Measurements from ENCODE around the gene BCLAF1. TPM values are rescaled to one million over a fixed set of nuclear protein-coding genes. Genes with fewer than 3 reads are reported as not detected.

Gene BCLAF1
- total and polyA plus RNA-seq, 3 donors from 2014 or later = 39.0 to 188 (median 167) TPM

DNA sequence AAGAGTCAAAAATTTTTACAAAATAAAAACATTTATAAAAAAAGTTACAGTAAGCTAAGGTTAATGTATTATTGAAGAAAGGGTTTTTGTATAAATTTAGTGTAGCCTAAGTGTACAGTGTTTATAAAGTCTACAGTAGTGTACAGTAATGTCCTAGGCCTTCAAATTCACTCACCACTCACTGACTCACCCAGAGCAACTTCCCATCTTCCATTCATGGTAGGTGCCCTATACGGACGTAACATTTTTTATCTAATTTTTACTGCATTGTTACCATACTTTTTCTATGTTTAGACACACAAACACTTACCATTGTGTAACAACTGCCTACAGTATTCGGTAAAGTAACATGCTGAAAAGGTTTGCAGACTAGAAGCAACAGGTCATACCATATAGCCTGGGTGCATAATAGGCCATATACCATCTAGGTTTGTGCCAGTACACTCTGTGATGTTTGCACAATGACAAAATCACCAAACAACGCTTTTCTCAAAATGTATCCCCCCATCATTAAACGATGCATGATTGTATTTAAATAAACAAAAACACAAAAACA lies 45.5 kb downstream of the BCLAF1 start:
- Histone ChIP-seq H3K9me3 (no peaks in the 10 kb centered on the region), H3K36me3 (ENCODE audit: low read depth, missing control alignments) (no peaks in the 10 kb centered on the region), H3K4me1 (no peaks in the 10 kb centered on the region), H3K4me3 (no peak overlapping the region), H3K27ac (no peak overlapping the region), H3K27me3 (no peaks in the 10 kb centered on the region)
- TF ChIP-seq POLR2A (IDR thresholded peaks at IDR 0.05) = no peak
- TF ChIP-seq, protein P1, sequence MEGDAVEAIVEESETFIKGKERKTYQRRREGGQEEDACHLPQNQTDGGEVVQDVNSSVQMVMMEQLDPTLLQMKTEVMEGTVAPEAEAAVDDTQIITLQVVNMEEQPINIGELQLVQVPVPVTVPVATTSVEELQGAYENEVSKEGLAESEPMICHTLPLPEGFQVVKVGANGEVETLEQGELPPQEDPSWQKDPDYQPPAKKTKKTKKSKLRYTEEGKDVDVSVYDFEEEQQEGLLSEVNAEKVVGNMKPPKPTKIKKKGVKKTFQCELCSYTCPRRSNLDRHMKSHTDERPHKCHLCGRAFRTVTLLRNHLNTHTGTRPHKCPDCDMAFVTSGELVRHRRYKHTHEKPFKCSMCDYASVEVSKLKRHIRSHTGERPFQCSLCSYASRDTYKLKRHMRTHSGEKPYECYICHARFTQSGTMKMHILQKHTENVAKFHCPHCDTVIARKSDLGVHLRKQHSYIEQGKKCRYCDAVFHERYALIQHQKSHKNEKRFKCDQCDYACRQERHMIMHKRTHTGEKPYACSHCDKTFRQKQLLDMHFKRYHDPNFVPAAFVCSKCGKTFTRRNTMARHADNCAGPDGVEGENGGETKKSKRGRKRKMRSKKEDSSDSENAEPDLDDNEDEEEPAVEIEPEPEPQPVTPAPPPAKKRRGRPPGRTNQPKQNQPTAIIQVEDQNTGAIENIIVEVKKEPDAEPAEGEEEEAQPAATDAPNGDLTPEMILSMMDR (IDR thresholded peaks at IDR 0.05) = no peak
- 84 to 86% methylated on average over 5 of the region's 5 CpGs for WGBS, 2 donors
- DNase-seq = no peak
- intact Hi-C loops (cut with DNase I; ENCODE audit: low total_unique reads) = no loop called here

DNA sequence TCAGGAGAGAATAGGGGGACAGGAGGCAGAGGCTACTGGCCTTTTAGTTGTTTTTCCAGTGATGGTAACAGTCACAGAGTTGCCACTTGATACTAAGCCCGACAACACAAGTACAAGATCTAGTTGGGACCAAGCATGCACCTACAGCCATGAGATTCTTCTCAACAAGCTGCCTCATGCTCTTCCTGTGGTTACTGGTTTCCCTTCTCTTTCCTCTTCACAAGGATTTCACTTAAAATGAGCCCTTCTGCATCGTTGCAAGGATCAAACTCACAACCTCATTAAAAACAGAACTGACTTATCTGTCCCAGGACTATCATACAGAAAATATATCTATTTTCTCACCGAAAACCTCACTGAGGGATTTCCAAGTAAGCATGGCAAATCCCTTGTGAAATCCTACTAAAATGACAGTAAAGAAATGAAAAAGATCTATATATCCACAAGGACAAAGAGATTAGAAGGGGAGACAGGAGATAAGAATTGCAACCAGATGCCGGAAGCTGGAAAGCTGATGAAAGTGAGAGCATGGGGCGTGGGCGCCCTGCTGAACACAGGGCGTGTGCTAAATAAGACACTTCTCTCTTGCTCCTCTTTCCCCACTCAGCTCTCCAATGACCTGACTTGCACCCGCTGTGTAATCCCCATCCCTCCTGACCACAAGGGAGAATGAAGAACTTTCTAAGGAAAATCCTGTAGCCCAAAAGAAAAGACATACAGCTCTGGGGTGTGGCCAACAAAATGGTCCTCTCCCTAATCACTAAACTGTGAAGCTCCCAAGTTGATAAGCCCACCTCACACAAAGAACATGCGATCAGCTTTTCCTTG lies 53.0 kb downstream of the BCLAF1 start:
- DNase-seq = no peak
- WGBS, 2 donors = 75 to 78% methylated on average over 9 of the region's 9 CpGs
- Histone ChIP-seq H3K27ac (no peak overlapping the region), H3K9me3 (no peaks in the 10 kb centered on the region), H3K36me3 (ENCODE audit: low read depth, missing control alignments) (no peaks in the 10 kb centered on the region), H3K4me1 (no peaks in the 10 kb centered on the region), H3K4me3 (no peak overlapping the region), H3K27me3 (no peaks in the 10 kb centered on the region)
- intact Hi-C loops (cut with DNase I; ENCODE audit: low total_unique reads) = no loop called here
- TF ChIP-seq POLR2A (IDR thresholded peaks at IDR 0.05) = no peak
- TF ChIP-seq, protein P1 (IDR thresholded peaks at IDR 0.05) = no peak

DNA sequence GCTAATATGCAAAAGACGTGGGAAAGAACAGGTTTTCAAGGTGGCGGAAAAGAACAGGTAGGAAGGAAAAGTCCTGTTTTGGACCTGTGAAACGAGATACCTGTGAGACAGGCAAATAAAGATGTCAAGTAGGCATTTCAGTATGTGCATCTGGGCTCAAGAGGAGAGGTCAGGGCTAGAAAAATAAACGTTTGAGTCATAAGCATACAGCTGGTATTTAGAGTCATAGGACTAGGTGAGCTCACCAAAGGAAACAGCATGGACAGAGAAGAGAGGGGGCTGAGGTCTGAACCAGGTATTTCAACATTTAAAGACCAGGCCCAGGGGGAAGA lies 54.4 kb downstream of the BCLAF1 start:
- 88% methylated on average over 4 of the region's 4 CpGs for WGBS, 2 donors
- H3K9me3 ChIP-seq = no peaks in the 10 kb centered on the region
- no peaks in the 10 kb centered on the region for H3K4me1 ChIP-seq
- H3K27me3 ChIP-seq = no peaks in the 10 kb centered on the region
- H3K36me3 ChIP-seq (ENCODE audit: low read depth, missing control alignments) = no peaks in the 10 kb centered on the region
- no peak for TF ChIP-seq POLR2A (IDR thresholded peaks at IDR 0.05)
- TF ChIP-seq, protein P1 (IDR thresholded peaks at IDR 0.05) = no peak
- no peak for DNase-seq
- no peak overlapping the region for H3K4me3 ChIP-seq
- H3K27ac ChIP-seq = no peak overlapping the region
- intact Hi-C loops (cut with DNase I; ENCODE audit: low total_unique reads) = no loop called here

DNA sequence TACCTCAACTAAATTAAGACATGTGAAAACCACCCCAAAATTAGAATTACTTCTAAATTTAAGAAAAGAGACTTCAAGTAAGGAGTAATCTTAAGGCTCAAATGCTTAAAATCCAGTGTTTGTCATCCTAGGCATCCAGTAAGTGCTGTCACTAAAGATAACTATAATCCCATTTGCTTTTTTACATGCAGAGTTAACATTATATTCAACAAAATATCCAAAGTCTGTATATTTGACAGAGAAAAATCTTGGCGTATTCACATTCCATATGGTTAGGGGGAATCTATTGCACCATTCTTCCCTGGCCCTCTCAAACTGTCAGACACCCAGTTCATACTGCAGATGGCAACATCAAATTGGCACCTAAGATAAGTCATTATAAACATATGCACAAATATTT lies 56.9 kb downstream of the BCLAF1 start:
- Histone ChIP-seq H3K27ac (no peak overlapping the region), H3K36me3 (ENCODE audit: low read depth, missing control alignments) (no peaks in the 10 kb centered on the region), H3K9me3 (no peaks in the 10 kb centered on the region), H3K27me3 (no peaks in the 10 kb centered on the region), H3K4me3 (no peak overlapping the region), H3K4me1 (no peaks in the 10 kb centered on the region)
- intact Hi-C loops (cut with DNase I; ENCODE audit: low total_unique reads) = no loop called here
- TF ChIP-seq, protein P1 (IDR thresholded peaks at IDR 0.05) = no peak
- TF ChIP-seq POLR2A (IDR thresholded peaks at IDR 0.05) = no peak
- no peak for DNase-seq
- 93 to 96% methylated on average over 1 of the region's 1 CpG for WGBS, 2 donors

Data from testis (tissue), 3 donors.